ENCODE results near the gene OR2V1. TPM values are rescaled to one million over a fixed set of nuclear protein-coding genes. Genes with fewer than 3 reads are reported as not detected.
A peak's percentile ranks its signal among the peaks of the same experiment; 100 is the strongest.
"Not testable (repeated sequence)": the region's sequence is repeated elsewhere in the genome, so short reads cannot be mapped to it uniquely, and the experiment has no call there.

Gene OR2V1
- polyA plus RNA-seq, 1 donor (not counting 4 experiments of a cell fraction or from before 2014, with no cell fraction given): not detected

GRCh38 chr5:181105391-181106025 lies 25.5 kb downstream of the OR2V1 start:
- Histone ChIP-seq H3K9ac (ENCODE audit: control insufficient read depth, extremely low read depth, insufficient read depth, low read length) (no peak overlapping the region), H3K79me2 (ENCODE audit: control insufficient read depth, insufficient read depth, low read length) (no peaks in the 10 kb centered on the region), H3K27me3 (ENCODE audit: control insufficient read depth, extremely low read depth, insufficient read depth, low read length) (peaks cover 4% of the 10 kb centered on the region), H3K27ac (ENCODE audit: control insufficient read depth, insufficient read depth, low read length) (no peak overlapping the region), H3K9me3 (ENCODE audit: control insufficient read depth, low read depth, low read length) (no peaks in the 10 kb centered on the region), H3K36me3 (ENCODE audit: control insufficient read depth in 2 of 2, extremely low read depth in 1 of 2, insufficient read depth in 2 of 2, low read length in 2 of 2) (no peaks in the 10 kb centered on the region), H3K4me1 (ENCODE audit: control insufficient read depth, extremely low read depth, insufficient read depth, low read length) (no peaks in the 10 kb centered on the region), H3K4me3 (ENCODE audit: control insufficient read depth in 2 of 3, extremely low read depth in 1 of 3, insufficient read depth in 2 of 3, low read depth in 1 of 3, low read length in 3 of 3) (no peak overlapping the region), H4K20me1 (ENCODE audit: control insufficient read depth, extremely low read depth, insufficient read depth, low read length) (no peaks in the 10 kb centered on the region), H3K9me1 (ENCODE audit: control insufficient read depth, extremely low read depth, insufficient read depth, low read length) (no peaks in the 10 kb centered on the region), H3K4me2 (ENCODE audit: control insufficient read depth, extremely low read depth, insufficient read depth, low read depth, low read length) (no peak overlapping the region), H2AFZ (ENCODE audit: control insufficient read depth, low read length) (no peak overlapping the region)
- no peak for TF ChIP-seq CTCF (optimal IDR thresholded peaks at IDR 0.05 in 1 of 3, IDR thresholded peaks at IDR 0.05 in 1 of 3, conservative IDR thresholded peaks at IDR 0.05 in 1 of 3; ENCODE audit: extremely low read depth in 1 of 3, insufficient read depth in 2 of 3, low read length in 3 of 3)
- TF ChIP-seq EZH2 (IDR thresholded peaks at IDR 0.05; ENCODE audit: low read length): no peak
- FAIRE-seq (no peak), DNase-seq (ENCODE audit: low read depth, low spot score) (no peak)
- dilution Hi-C loops (cut with MboI; ENCODE audit: extremely low pct_ligation_motif_present, low sequenced_read_pairs): no loop called here

DNA sequence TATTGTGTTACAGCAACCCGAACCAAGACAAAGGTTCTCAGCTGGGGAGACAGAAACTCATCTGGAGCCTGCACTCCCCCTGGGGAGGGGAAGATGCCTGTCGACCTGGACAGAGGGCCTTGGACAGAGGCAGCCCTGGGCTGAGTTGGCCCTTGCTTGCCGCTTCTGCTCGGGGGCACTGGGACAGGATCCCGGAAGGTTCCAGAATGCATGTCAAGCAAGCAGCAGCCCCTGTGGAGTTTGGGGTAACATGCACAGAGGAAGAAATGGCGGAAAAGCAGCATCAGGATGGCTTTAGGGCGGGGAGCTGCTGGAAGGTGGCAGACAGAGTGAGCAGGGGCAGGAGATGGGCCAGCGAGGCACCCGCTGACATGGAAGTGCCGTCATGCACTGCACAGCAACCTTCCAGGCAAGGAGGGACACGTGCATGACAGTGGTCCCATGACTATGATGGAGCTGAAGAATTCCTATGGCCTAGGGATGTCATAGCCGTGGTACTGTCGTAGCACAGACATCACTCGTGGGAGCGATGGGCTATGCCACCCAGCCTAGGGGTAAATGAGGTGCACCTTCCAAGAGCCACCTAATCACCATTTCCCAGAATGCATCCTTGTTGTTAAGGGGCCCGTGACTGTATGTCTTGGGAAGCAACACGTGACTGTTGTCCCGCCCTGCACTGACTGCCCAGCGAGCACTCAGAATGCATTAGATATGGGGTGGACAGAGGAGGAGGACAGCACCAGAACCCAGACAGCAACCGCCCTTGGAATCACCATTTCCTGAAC lies 26.2 kb downstream of the OR2V1 start:
- H3K4me3 ChIP-seq (ENCODE audit: control insufficient read depth in 2 of 3, extremely low read depth in 1 of 3, insufficient read depth in 2 of 3, low read depth in 1 of 3, low read length in 3 of 3); H4K20me1 ChIP-seq (ENCODE audit: control insufficient read depth, extremely low read depth, insufficient read depth, low read length); H3K4me1 ChIP-seq (ENCODE audit: control insufficient read depth, extremely low read depth, insufficient read depth, low read length); H3K9me1 ChIP-seq (ENCODE audit: control insufficient read depth, extremely low read depth, insufficient read depth, low read length); H3K36me3 ChIP-seq (ENCODE audit: control insufficient read depth in 2 of 2, extremely low read depth in 1 of 2, insufficient read depth in 2 of 2, low read length in 2 of 2); H3K4me2 ChIP-seq (ENCODE audit: control insufficient read depth, extremely low read depth, insufficient read depth, low read depth, low read length); H3K9ac ChIP-seq (ENCODE audit: control insufficient read depth, extremely low read depth, insufficient read depth, low read length); DNase-seq (ENCODE audit: low read depth, low spot score); H3K9me3 ChIP-seq (ENCODE audit: control insufficient read depth, low read depth, low read length); dilution Hi-C loops (cut with MboI; ENCODE audit: extremely low pct_ligation_motif_present, low sequenced_read_pairs); H3K79me2 ChIP-seq (ENCODE audit: control insufficient read depth, insufficient read depth, low read length); H2AFZ ChIP-seq (ENCODE audit: control insufficient read depth, low read length); H3K27ac ChIP-seq (ENCODE audit: control insufficient read depth, insufficient read depth, low read length): not testable (repeated sequence)
- H3K27me3 ChIP-seq (ENCODE audit: control insufficient read depth, extremely low read depth, insufficient read depth, low read length): peaks cover 11% of the 10 kb centered on the region
- FAIRE-seq: peak; percentile 65

DNA sequence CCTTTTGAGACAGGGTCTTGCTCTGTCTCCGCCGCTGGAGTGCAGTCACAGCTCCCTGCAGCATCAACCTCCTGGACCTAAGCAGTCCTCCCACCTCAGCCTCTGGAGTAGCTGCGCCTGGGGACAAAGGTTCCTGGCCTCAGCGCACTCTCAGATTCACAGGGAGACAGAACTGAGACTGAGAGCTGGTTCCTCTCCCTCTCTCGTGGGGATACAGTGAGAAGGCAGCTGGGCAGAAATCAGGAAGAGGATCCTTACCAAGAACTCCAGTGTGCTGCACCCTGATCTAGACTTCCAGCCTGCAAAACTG lies 26.8 kb downstream of the OR2V1 start:
- H3K4me3 ChIP-seq (ENCODE audit: control insufficient read depth in 2 of 3, extremely low read depth in 1 of 3, insufficient read depth in 2 of 3, low read depth in 1 of 3, low read length in 3 of 3); FAIRE-seq; H4K20me1 ChIP-seq (ENCODE audit: control insufficient read depth, extremely low read depth, insufficient read depth, low read length); H3K9me1 ChIP-seq (ENCODE audit: control insufficient read depth, extremely low read depth, insufficient read depth, low read length); H3K27ac ChIP-seq (ENCODE audit: control insufficient read depth, insufficient read depth, low read length); H3K4me1 ChIP-seq (ENCODE audit: control insufficient read depth, extremely low read depth, insufficient read depth, low read length); H3K79me2 ChIP-seq (ENCODE audit: control insufficient read depth, insufficient read depth, low read length); DNase-seq (ENCODE audit: low read depth, low spot score); dilution Hi-C loops (cut with MboI; ENCODE audit: extremely low pct_ligation_motif_present, low sequenced_read_pairs); H3K4me2 ChIP-seq (ENCODE audit: control insufficient read depth, extremely low read depth, insufficient read depth, low read depth, low read length); H3K9me3 ChIP-seq (ENCODE audit: control insufficient read depth, low read depth, low read length); H3K9ac ChIP-seq (ENCODE audit: control insufficient read depth, extremely low read depth, insufficient read depth, low read length); H3K36me3 ChIP-seq (ENCODE audit: control insufficient read depth in 2 of 2, extremely low read depth in 1 of 2, insufficient read depth in 2 of 2, low read length in 2 of 2): not testable (repeated sequence)
- Histone ChIP-seq H3K27me3 (ENCODE audit: control insufficient read depth, extremely low read depth, insufficient read depth, low read length) (peaks cover 13% of the 10 kb centered on the region), H2AFZ (ENCODE audit: control insufficient read depth, low read length) (peak overlapping the region; percentile 49)

- H3K9me1 ChIP-seq (ENCODE audit: control insufficient read depth, extremely low read depth, insufficient read depth, low read length); H3K4me3 ChIP-seq (ENCODE audit: control insufficient read depth in 2 of 3, extremely low read depth in 1 of 3, insufficient read depth in 2 of 3, low read depth in 1 of 3, low read length in 3 of 3); dilution Hi-C loops (cut with MboI; ENCODE audit: extremely low pct_ligation_motif_present, low sequenced_read_pairs); H3K9me3 ChIP-seq (ENCODE audit: control insufficient read depth, low read depth, low read length); H4K20me1 ChIP-seq (ENCODE audit: control insufficient read depth, extremely low read depth, insufficient read depth, low read length); H3K4me2 ChIP-seq (ENCODE audit: control insufficient read depth, extremely low read depth, insufficient read depth, low read depth, low read length); DNase-seq (ENCODE audit: low read depth, low spot score); H3K36me3 ChIP-seq (ENCODE audit: control insufficient read depth in 2 of 2, extremely low read depth in 1 of 2, insufficient read depth in 2 of 2, low read length in 2 of 2); H3K79me2 ChIP-seq (ENCODE audit: control insufficient read depth, insufficient read depth, low read length); H2AFZ ChIP-seq (ENCODE audit: control insufficient read depth, low read length); H3K27me3 ChIP-seq (ENCODE audit: control insufficient read depth, extremely low read depth, insufficient read depth, low read length); H3K9ac ChIP-seq (ENCODE audit: control insufficient read depth, extremely low read depth, insufficient read depth, low read length); H3K27ac ChIP-seq (ENCODE audit: control insufficient read depth, insufficient read depth, low read length); H3K4me1 ChIP-seq (ENCODE audit: control insufficient read depth, extremely low read depth, insufficient read depth, low read length): not testable (repeated sequence)
- peak; percentile 97 for FAIRE-seq
These were observed 28.9 kb downstream of the OR2V1 start for GRCh38 chr5:181101930-181102674.

Data from keratinocyte (primary cell).